HG02571 (cell line): ENCODE results near the gene ZNF821.
"Not testable (repeated sequence)": the region's sequence is repeated elsewhere in the genome, so short reads cannot be mapped to it uniquely, and the experiment has no call there.

Source experiments
- ATAC-seq: cut with Tn5 transposase; IDR thresholded peaks from one replicate; pipeline ENCODE4 v1.9.1; 2021; ENCODE audit warnings: mild to moderate bottlenecking, moderate library complexity; ENCODE audit not compliant: unreplicated experiment

ZNF821 gene

DNA sequence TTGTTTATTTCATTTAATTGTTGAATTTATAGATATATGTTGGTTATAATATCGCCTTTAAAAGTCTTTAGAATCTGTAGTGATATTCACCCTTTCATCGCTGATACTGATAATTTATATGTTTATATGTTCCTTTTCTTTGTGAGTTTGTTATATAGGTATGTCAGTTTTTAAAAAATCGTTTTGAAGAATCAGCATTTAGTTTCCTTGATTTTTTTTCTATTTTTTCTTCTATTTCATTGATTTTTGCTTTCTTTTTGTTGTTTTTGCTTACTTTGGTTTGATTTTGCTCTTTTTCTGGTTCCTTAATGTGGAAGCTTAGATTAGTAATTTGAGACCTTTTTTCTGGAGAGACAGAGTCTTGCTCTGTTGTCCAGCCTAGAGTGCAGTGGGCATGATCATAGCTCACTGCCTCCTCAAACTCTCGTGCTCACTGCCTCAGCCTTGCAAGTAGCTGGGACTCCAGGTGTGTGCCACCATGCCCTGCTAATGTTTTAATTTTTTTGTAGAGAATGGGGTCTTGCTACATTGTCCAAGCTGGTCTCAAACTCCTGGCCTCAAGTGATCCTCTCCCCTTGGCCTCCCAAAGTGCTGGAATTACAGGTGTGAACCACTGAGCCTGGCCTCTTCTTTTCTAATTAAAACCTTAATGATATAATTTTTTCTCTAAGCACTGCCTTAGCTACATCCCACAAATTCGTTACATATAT, 18.8 kb upstream of the ZNF821 start:
- no peak for ATAC-seq

DNA sequence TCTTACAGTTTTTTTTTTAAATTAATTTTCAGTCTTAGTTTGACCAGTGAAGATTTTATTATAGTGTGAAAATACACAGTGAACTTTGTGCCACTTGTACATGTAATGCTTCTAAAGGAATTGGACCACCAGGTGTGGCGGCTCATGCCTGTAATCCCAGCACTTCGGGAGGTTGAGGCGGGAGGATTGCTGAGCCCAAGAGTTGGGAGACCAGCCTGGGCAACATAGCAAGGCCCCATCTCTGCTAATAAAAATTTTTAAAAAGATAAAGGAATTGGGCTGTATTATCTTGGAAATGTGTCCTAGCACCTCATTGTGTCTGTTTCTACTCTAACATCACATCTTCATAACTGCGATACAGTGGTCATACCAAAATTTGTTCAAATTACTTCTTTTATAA, 15.2 kb upstream of the ZNF821 start:
- no peak for ATAC-seq

DNA sequence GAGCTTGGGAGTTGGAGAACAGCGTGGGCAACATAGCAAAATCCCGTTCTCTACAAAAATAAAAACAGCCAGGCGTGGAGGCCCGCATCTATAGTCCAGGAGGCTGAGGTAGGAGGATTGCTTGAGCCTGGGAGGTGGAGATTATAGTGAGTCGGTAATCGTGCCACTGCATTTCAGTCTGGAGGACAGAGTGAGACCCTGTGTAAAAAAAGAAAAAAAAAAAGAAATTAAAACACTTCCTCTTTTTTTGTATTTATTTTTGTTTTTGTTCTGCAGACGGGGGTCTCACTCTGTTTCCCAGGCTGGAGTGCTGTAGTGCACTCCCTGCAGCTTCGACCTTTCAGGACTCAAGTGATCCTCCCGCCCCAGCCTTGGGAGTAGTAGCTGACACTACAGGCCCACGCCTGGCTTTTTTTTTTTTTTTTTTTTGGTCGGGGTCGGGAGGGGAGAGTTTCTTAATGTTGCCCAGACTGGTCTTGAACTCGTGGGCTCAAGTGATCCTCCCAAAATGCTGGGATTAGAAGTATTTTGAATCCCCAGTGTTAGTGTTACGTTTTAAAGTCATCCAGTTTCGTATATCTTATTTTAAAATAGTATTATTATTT, 12.9 kb upstream of the ZNF821 start:
- no peak for ATAC-seq

DNA sequence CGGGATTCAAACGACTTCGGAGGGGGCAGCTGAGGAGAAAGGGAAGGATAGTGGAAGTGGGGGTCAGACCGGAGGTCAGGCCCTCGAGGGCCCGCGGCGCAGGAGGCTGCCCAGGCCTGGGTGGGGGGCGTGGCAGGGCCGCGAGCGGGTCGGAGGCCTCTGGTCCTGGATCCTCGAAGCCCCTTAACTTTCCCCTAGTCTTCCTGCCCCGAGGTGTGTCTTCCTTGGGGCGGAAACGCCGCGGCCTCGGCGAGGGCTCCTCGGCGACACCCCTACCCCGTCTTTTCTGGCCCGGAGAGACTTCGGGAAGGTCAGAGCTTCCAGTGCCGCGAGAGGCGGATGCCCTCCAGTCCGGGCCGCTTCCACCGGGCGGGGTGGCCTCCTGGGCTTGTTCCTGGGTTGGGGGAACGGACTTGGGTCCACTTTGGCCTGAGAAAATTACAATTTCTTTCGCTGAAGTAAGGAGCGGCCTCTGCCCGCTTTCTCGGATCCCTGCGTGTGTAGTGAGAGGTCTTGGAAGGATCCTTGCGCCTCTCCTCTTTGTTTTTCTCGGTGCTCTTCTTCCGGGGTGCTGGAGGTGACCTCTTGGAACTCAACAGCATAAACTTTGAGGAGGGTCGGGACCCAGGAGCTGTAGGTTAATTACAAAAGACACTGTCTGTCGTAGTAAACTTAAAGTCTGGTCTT, 11.8 kb upstream of the ZNF821 start:
- peak; percentile 23 for ATAC-seq

DNA sequence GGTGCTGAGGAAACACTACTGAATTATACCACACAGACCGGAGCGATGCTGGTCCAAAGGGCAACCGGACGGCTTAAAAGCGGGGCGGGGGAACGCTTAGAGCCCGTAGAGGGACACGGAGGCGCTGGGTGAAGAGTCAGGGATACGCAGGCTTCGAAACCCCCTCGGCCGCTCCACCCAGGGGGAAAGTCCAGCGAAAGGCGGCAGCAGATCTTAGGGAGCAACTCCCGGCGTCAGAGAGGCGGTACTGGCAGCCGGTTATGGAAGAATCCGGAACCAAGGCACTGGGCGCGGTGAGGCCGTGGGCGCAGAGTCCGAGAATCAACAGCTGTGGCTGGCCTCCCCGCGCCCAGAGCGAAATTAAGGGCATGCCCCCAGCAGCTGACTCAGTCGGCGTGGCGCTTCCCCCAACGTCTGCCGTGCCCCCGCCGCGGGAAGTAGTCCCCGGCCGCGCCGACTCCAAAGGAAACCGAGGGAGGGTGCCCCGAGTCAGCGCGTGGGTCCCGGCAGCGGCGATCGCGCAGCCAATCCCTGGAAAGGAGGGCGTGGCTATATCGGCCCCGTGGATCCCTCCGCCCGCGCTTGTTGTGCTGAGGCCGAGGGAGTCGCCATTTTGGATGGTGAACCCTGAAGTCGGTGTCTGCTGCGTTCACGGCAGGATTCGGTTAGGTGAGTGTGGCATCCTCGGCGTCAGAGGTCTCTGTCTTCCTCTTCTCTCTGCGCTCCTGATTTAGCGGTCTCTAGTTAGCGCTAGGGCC, 11.1 kb upstream of the ZNF821 start, which contains the start of gene IST1:
TSS of gene IST1 (plus strand) at position 611 of the 758 bp plus-strand sequence. CDS start 20,110 bp downstream, outside the sequence.
- peak; percentile 79 for ATAC-seq

DNA sequence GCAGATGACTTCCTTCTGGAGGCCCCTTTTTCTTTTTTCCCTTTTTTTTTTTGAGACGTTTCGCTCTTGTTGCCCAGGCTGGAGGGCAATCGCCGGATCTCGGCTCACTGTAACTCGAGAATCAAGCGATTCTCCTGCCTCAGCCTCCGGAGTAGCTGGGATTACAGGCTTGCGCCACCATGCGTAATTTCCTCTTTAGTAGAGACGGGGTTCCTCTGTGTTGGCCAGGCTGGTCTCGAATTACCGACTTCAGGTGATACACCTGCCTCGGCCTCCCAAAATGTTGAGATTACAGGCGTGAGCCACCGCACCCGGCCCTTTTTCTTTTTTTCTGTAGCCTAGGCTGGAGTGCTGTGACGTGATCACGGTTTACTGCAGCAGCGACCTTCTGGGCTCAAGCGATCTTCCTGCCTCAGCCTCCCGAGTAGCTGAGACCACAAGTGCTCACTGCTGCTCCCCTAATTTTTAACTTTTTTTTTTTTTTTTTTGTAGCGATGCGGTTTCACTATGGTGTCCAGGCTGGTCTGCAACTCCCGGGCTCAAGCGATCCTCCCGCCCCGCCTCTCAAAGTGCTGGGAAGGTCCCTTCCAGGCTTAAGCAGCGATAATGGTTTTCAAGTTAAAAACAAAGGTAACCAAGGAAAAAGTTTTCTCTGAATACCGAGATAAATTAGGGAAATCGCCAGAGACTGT, 10.4 kb upstream of the ZNF821 start:
- peak; percentile 8 for ATAC-seq

DNA sequence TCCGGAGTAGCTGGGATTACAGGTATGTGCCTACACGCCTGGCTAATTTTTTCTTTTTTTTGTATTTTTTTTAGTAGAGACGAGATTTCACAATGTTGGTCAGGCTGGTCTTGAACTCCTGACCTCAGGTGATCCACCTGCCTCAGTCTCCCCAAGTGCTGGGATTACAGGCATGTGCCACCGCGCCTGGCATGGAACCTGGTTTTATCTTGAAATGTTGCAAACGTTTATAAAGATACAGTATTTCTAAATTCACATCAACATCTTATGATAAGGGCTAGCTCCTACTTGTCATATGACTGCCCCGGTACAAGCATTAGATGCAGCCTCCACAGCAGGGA, 9.9 kb upstream of the ZNF821 start:
- no peak for ATAC-seq

DNA sequence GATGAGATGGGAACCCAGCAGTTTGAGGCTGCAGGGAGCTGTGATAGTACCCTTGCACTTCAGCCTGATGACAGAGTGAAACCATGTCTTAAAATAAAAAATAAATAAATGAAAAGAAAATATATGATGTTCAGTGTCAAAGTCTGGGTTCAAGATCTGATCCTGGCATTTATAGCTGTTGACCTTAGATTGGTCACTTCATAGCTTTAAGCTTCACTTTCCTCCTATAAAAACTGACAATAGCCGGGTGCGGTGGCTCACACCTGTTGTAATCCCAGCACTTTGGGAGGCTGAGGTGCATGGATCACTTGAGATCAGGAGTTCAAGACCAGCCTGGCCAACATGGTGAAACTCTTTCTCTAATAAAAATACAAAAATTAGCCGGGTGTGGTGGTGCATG, 5.2 kb upstream of the ZNF821 start:
- no peak for ATAC-seq

DNA sequence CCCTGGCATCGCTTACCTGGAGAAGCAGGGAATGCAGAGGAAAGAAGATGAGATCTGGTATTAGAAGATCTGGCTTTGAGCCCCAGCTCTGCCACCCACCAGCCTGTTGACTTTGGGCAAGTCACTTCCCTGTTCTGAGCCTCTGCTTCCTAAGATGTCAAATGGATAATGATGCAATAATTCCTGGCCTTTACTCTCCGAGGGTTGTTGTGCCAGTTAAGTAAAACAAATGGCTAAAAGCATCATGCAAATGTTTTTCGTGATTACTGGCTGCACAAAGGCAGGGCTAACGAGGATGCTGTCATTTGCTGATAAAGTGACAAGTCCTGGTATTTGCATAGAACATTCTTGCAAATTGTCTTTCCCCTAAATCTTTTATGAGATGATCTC, 1.3 kb upstream of the ZNF821 start:
- ATAC-seq: no peak

DNA sequence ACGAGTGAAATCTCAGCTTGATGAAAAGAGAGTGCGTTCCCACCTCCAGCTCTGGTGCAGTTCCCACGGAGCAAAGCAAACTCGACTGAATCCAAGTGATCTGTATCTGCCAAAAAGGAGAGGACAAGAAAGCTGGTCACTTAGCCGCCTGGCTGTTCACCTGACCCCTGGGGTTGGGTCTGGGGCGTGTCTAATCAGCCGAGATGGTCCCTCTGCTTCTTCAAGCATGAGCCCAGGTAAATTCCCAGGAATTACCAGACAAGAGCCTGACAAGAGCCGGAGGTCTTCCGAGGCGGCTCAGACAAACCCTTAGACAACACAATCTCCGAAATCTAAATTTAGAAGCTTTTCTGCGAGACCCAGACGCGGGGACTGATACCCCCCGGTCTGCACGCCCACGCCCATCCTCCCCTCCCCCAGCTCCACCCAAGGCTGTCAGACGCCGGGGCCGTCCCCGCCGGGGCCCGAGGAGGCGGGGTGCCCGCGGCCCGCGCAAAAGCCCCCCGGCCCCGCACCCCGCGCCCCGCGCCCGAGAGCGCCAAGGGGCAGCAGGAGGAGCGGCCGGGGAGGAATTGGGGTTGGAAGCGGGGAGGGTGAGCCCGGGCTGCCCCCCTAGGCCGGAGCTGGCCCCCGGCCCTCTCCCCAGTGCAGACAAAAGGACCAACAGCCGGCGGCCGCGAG, 674 bp downstream of the ZNF821 start:
- peak; percentile 47 for ATAC-seq

DNA sequence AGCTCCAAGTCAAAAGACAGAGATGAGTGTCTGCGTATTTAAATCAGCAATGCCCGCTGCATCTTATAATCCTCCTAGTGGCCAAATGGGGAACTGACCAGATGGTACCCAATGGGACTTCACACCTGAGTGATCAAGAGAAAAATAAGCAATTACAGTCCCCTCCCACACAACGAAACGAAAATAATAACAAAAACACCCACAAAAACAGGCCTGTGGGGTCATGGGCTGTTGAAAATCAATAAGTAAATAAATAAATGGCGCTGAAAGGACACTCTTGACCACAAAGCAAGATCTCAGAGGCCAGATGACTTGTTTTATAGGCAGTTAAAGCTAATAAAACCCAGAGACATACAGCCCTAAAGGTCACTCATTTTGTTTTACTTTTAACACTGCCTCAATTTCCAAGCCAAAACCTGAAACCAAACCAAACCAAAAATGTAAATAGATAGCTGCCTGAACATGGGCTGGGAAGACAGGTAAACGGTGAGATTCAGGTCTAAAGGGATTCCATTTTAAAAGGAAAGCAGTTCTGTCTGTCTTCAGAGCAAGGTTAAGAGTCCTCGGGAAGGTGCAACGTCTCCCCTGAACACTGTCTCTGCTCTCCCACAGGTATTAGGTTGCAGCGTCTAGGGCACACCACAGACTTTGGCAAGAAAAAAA, 1.3 kb downstream of the ZNF821 start:
- peak; percentile 38 for ATAC-seq

DNA sequence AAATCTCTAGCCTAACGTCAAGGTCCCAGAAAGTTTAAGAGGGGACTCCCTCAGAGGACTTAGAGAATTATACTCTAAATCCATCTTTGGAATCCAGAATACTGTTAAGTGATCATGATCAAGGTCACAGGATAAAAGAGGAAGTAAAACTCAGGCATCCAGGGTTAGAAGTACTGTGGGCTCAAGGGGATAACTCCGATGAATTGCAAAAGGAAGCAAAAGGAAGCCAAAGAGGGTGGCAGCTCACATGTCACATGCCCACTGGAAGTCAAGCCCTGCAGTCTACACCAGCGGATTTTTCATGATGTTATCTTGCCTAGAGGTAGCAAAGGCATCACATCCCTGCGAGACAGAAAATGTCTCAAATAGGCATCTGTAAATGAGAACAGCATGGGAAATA, 3.8 kb downstream of the ZNF821 start:
- ATAC-seq: no peak

DNA sequence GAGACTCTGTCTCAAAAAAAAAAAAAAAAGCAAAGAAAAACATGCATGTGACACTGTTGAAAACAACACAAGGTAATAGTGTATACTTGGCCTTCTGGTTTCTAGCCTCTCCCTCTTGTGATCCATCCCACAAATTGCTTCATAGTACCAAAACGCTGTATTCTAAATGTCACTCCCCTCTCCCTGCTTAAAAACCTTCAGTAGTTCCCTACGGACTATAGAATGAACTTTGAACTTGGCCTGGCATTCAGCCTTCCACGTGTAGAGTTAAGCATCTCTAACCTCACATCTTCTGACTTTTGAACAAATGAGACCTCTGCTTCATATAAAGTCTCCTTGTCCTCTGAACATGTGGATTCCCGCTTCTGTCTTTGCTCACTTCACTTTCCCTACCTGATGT, 5.1 kb downstream of the ZNF821 start:
- ATAC-seq: no peak

DNA sequence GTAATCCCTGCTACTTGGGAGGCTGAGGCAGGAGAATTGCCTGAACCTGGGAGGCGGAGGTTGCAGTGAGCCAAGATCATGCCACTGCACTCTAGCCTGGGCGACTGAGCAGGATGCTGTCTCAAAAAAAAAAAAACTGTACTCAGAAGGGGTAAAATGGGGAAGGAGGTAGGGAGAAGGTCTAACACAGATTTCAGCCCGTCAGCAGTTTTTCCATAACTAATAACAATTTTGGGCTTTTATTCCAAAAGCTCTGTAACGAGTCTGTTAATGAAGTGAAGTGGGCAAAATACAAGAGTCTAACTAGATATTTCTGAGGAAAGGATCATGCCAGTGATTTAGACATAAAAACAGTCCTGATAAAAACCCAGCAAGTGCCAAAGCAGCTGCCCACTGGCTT, 10.8 kb downstream of the ZNF821 start:
- no peak for ATAC-seq

DNA sequence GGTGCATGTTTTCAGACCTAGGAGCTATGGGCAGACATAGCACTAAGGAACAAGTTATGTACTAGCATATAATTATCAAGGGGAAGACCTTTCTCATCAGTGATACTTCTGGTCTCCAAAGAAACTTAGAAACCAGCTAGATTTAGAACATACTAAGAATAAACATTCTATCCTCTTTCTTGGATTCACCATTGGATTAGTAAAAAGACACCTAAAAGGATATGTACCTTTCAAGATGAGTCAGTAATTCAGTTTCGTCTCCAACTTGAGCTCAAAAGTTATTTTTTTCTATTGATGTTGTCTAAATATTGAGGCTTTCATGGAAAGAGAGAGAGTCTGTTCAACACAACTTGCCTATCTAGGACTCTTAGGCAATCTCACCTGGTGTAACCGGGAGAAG, 13.2 kb downstream of the ZNF821 start:
- no peak for ATAC-seq

DNA sequence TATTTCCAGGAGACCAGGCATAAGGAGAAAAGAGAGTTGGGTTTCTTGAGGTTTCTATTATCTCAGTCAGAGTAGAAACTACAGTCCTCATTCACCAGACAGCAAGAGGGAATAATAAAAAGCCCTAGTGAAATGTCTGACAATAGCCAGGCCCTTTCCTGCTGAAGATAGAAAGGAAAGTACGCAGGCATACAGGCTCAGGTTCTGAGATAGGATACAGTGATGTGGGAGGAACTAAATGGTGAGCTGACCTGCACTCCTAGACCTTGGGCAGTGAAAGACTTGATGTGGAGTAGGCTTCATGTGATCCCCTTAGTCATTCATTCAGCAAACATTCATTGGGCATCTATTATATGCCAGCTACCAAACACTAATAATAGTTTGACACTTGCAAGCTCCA, 14.9 kb downstream of the ZNF821 start:
- no peak for ATAC-seq

DNA sequence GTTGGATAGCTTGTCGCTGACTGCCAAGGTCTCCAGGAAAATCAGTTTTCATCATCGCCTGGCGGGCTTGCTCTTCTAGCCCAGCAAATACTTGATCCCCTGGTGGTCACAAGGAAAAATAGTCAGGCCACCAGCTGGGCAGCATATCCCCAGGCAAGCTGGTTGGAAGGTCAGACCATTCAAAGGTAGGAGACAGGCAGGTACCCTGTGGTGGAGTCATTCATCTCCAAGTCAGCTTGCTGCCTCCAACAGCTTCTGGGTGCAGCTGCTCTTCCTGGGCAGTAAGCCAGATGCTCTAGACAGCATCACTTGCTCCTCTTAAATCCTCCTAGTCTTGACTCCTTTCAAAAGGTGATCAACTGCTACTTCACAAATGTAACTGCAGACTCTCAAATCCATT, 16.0 kb downstream of the ZNF821 start:
- no peak for ATAC-seq

DNA sequence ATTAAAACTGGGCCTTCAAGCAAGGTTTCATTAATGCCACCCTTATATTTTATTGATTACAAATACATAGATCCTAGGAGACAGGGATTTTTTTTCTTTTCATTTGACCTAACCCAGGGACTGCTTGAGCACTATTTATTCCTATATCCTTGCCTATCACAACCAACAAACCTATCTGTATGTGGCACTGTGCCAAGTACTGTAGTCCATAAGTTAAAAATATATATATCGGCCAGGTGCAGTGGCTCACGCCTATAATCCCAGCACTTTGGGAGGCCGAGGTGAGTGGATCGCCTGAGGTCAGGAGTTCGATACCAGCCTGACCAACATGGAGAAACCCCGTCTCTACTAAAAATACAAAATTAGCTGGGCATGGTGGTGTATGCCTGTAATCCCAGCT, 16.8 kb downstream of the ZNF821 start:
- ATAC-seq: not testable (repeated sequence)

DNA sequence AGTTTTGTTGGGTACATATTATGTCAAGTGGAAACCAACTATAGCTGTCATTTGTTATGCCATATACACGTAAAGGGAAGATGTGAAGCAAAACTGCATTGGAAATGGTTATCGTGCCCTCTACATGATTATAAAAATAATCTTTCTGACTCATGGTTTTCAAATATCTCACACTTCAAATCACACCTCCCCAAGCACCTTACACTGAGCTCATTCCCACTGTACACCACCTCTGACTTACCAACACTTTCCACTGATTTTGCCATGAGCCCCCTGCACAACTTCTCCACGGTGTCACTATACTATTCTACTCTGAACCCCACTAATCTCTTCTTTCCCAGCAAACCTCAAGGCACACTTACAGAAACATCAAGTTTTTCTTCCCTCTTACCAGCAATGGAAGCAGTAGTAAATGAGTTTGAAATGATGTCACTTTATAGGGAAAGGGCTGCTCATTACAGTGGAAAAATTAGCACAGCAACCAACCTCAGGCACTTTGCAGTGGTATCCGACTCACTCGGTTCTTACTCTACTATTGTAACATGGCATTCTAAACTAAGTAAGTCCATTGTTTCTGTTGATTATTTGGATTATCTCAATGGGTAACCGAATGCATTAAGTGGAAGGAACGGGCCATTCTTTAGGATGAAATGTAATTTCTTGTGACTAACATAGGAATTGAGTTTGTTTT, 18.7 kb downstream of the ZNF821 start:
- no peak for ATAC-seq
